Peyer's patch (tissue), 4 donors: Measurements from ENCODE around the gene RXFP4.

Experiments used
- CTCF ChIP-seq, 6 experiments: fragments of 450-650 bp in 4 of 6; fragments of 200-600 bp in 2 of 6; sonication (generic) in 1 of 6; IDR thresholded peaks; one replicate each; pipeline ENCODE4 v1.5.1; 2017 to 2019; ENCODE audit warnings: antibody characterized with exemption in 6 of 6, mild to moderate bottlenecking in 3 of 6, moderate library complexity in 1 of 6
- POLR2A ChIP-seq, 2 donors: fragments of 450-650 bp; IDR thresholded peaks; one replicate each; pipeline ENCODE4 v1.5.1; 2017; ENCODE audit warnings: antibody characterized with exemption in 2 of 2, mild to moderate bottlenecking in 2 of 2, moderate library complexity in 2 of 2

DNA sequence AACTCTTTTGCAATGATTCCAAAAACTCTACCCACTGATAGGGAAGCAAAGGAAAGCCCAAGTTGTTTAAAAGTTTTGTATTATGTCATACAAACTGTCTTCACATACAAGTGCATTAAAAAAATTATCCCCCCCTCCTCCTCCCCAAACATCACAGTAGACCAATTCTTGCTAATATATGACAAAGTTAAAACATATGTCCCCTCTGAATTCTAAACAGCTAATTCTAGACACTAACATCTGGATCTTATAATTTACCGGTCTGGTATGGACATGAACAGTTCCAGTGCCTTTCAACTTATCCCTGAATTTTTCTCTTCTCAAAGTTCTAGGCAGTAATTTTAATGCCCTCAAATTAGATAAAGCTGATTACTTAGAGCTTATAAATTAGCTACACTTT lies 43.7 kb upstream of the RXFP4 start:
- TF ChIP-seq CTCF (IDR thresholded peaks at IDR 0.05) (no peak), POLR2A (IDR thresholded peaks at IDR 0.05) (no peak)
